Nucleus accumbens (tissue), 56 donors: ENCODE data around the gene BCL2.

Experiments used
- DNase-seq, 56 donors: peaks; one replicate each; lab custom pipeline; 2025; lab: John Stamatoyannopoulos, UW

BCL2 gene

DNA sequence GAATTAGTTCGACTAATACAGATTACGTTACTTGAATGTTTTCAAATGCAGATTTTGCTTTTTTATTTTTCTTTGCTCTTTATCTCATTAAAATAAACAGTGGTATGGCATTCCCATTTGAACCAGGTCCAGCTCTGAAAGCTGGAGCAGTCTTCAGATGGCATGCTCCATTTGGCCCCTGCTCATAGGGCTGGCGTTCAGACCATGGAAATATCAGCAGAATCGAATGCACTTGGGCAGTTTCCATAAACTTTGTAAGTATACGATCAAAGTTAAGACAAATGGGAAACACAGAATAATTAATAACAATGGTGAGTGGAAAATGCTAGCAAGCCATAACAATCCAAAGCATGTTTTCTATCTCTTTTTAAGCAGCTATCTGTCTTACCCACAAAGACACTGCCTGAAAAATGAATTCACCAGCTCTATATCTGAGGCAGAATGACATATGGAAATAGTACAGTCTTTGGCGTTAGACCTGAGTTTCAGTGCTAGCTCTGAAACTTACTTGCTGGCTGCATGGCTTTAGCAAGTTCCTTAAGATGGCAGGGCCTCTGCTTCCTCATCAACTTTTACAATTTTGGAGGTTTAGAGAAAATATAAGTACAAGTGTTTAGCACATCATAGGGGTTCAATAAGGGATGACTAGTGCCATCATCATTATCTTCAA is 131.6 kb downstream of the BCL2 start:
- no peak for DNase-seq

DNA sequence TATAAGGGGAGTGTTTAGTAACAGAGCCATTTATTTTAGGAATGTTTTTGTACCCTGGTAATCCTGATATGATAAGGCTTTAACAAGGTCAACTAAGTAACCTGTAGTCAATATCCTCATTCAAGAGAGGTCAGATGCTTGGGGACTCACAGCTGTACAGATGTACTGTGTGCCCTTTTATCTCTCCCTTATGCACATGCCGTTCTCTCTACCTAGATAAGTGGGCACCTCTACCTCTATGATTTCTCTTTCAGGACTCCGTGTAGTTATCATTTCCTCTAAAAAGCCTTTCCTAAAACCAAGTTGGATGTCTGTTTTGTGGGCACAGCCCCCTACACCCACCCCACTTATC is 132.4 kb downstream of the BCL2 start:
- DNase-seq = no peak

DNA sequence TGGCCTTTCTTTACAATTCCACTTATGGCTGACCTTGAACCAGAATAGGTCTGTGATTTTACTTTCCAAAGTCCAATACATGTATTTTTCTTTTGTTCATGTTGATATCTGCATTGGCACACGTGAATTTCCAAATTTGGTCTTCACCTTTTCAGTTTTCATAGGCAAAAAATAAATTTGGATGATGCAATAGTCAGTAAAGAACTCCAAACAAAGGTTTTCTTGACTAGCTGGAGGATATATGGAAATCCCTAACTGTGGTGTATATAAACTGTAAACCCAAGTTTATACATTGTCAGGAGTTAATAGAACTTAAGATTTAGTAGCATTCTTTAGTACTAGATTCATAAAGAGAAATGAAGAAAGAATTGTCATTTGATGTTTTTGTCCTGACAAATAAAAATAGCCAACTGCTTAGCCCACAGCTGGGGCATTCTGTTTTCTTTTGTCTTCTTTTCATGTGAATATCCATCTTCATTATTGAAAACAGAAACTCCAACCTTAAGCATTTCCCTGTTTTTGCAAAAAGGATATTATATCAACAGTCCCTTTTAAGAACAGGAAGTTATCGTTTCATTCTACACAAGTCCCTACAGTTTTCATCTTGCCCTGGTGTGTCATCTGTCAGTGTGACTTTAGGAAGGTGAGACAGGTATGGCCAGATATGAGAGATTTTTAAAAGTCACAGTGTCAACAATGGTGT is 132.9 kb downstream of the BCL2 start:
- DNase-seq = no peak

DNA sequence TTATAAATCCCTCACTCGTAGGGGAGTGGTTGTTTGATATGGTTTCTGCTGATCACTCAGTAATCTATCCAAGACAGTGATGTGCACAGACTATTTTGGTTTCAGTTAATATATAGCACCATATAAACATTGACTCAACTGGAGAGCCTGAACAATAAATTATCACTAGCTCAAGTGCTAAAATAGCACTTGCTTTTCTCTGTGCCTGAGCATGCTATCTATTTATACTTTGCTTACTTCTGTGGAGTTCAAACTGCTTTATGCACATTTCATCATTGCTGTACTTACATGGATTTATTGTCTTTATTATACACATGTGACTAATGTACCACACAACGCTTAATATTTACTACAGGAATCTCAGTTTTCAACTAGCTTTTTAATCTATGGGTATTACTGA is 133.6 kb downstream of the BCL2 start:
- DNase-seq = no peak

DNA sequence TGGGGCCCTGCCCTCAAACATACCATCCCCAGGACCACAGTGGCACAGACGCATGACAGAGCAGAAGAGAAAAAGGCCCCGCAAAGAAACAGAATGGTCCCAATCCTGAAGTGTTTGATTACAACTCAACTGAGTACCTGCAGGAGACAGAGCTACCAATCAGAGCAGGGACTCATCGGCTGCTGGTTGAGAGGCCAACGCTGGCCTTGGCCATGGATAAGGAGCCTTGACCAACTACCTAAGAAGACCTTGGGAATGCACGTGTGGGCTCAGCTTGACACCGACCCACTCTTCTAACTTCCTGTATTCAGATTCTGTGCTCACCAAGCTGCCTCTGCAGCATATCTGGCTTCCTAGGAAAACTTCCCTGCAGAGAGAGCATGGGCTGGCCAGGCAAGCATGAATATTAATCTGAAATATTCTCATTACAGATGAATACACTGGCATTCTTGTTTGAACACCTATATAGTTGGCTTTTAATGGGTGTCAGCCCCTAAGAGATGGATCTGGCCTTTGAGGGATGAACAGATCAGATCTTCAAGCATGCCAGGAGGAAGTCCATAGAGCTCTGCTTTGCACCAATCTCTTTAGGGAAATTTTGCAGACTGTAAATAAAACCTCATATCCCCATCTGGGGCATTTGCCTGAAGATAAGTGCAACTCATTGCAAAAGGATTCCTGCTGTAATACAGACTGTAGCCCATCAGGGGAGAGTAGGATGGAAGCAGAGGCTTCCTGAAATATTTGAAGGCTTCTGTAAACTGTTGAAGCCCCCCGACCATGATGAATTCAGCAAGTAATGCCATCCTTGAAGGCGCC is 135.4 kb downstream of the BCL2 start:
- no peak for DNase-seq

DNA sequence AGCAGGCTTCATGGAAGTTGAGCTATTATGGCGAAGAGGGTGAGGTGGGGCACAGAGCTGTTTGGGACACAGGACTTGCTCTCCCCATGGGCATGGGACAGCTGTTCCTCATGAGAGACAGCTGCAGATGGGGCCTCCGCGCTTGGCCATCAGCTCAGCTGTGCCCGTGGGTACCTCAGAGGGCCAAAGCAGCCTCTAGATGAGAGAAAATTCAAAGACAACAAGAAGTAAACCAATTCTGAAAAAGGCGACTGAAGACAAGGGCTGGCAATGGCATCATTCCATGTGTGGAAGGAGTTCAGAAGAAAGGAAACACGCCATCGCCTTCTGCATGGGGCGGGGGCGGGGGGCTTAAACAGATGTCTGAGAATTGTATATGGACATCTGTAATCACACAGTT is 136.2 kb downstream of the BCL2 start:
- DNase-seq = no peak

DNA sequence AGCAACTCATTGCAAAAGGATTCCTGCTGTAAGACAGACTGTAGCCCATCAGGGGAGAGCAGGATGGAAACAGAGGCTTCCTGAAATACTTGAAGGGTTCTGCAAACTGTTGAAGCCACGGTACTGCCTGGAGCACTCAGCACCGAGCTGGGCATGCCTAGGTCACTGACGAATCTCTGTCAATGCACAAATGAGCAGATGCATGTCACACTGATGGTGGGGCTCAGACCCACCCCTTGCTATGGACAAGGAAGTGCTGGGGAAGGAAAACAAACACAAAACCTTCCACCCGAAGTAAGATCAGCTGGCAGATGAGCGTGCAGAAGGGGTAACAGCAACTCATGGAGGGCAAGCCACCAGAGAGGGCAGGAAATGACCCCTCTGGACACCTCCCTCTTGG is 136.7 kb downstream of the BCL2 start:
- DNase-seq = no peak

DNA sequence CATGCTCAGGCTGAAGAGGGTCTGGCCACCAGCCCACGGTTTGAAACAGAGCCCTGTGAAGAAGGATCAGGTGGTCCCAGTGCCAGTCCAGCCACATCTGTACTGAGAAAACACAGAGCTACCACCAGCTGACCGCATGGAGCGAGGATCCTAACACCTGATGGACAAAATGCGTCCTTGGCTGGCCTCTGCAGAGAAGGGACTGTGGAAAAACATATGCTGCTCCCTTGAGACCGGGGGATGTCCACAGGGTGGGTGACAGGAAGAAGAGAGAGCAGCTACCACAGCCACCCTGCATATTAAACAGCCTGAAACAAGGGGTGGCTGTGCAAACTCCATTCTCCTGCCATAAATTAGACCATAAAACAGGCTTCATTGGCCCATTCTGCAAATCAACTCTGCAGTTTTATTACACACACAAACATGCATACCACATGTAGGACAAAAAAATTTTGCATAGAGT is 137.2 kb downstream of the BCL2 start:
- no peak for DNase-seq

DNA sequence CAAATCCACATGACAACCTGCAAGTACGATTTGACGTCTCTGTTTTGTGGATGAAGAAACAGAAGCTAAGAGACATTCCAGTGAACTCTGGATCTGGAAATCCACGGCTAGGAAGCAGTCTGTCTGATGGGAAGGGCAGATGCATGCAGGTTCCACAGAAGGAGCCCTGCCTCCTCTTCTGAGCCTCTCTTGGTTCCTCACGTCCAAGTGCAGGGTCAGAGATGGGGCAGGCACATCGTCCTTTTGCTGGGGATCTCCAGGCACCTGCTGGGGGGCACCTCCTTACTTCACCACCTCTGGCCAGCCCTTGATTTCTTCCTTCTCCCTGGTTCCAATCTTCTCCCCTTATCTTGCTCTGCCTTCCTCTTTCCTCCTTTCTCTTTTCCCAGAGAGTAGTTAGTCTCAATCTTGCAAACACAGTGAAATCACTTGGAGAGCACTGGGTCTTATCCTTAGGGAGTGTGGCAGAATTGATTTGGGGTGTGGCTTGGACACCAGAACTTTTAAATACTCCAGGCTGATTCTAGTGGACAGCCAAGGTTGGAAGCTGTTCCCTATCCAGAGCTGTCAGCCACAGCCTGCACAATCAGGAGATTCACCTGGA is 137.8 kb downstream of the BCL2 start:
- DNase-seq = no peak

DNA sequence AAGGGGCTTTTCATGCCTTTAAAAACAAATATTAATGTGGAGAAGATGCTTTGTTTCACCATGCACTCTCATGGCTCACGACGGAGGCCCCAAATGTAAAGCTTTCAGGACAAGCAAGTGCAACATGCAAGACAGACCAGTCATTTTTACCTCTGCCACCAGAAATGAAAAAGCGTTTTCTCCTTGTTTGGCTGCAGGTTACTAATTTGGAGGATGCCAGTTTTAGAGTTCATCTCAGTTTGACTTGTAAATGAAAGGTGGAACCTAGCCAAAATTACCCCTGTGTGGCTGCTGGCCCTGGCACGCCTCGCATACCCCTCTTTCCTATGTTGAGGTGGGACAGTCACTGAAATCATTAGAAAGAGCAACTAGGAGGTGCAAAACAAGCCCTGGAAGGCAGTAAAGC is 138.6 kb downstream of the BCL2 start:
- DNase-seq = no peak

DNA sequence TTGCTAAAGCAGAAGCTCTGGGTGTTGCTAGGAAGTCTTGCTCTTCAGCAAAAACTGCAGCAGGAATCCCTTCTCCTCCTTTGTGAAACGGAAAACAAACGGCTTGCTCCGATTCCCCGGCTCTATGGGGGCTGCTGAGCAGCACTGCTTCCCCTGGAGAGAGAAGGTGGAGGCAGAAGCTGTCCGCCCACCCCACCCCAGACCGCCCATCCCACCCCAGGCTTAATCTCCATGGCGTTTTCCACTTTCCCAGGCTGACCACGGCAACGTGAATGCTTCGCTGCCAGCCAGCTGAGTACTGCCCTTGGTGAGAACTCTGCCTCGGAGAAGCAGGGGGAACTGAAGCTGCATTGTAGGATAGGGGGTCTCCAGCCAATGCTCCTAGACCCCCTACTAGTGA is 139.2 kb downstream of the BCL2 start:
- DNase-seq = peak in 4 of 56 donors; percentile 20 to 47 (median 28)

DNA sequence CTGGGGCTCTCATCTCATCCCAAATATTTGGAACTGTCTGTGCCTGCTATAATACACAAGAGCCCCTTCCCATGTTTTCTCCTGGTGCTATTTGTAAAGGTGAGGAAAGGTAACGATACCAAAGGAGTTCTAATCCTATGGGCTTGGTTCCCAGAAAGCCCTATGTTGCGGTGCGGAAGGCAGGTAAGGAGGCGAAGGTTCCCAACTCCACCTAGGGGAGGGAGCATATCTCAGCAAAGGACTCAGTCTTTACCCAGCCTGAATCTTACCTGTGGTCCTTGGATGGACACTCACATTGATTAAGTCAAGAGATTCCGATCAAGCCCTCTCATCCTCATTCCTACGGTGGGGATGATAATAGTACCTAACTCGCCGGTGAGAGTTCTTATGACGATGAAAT is 140.1 kb downstream of the BCL2 start:
- no peak for DNase-seq

DNA sequence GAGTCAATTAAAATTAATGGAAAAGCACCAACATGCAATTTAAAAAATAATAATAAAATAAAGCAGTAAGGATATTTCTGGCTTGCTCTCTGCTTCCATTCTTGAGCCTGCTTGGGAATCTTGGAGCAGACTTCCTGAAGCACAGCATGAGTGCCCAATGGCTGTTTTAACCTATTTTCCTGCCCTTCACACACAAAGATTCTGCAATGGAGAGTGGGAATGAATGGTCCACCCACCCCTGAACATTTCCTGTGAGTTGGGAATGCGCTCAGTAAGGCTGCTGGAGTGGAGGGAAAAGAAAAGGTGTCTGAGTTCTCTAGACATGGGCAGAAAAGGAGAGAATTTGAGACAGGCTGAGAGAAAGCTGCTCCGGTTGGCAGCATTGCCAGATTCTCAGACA is 140.6 kb downstream of the BCL2 start:
- DNase-seq = no peak

DNA sequence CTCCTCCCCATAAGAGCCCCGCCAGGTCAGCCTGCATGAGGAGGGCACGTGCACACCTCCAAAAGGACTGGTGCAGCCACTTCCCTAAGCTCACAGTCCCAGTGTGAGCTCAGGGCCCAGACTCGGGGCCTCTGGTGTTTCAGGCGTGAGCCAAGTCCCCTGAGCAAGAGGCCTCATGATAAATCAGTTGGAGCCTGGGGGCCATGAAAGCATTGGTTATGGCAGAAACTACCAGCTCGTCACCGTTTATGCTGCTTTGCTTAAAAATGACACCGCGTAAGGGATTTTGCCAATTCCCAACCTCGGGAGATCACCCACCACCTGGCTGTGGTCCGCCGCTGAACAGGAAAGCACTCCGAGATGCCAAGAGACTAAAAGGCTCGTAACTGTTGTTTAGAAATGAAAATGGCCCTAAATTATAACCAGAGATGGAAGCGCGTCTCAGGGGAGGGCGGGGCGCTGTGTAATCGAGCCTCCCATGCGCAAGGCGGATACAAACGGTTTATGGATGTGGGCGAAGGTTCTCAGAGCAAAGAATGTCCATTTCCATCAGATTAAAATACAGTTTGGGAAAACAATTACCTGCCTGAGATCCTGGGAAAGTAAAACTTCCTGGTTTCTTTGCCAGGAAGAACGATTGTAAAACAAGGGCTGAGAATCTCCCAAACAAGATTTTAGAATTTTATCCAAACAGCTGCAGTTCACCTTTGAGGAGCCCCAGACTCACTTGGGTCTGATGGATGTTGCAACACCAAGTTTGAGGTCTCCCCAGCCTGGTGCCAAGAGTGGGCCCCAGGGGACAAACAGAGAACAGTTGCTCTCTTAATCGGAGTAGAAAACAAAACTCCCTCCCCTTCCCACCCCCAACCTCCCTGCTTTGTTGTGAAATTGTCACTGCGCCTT is 141.4 kb downstream of the BCL2 start:
- peak in 5 of 56 donors; percentile 9 to 35 (median 16) for DNase-seq

DNA sequence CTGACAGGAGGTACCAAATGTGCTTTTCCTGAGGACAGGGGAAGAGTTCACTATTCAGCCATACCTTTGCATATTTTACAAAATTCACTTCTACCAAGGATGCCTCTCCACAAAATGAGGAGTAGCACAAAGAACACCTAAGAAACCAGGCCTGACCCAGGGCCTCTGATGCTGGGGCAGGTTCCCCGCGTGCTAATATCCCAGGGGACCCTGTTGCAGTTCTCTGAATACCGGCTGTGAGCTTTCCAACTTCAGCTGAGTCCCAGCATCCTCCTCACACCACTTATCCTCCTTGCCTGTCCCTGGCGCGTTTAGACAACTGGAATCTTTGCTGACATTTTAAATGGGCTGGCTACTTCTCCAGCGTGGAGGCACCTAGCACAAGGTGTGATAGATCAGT is 142.3 kb downstream of the BCL2 start:
- no peak for DNase-seq

DNA sequence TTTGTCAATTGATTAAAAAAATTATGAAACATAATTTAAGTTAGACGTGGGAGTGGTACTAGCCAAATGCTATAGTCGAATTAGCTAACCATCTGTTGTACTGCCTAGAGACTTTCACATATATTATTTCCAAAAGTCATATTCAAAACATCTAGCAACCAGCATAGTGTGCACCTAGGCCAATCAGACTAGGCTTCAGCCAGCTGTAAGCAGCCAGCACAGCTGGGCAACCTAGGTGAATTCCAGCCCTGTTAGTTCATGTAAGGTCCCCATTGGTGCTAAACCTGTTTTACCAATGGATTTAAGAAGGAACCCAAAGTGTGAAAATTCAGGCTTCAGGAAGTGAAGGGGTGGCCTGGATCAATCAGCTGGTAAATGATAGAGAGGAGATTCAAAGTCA is 144.3 kb downstream of the BCL2 start:
- no peak for DNase-seq

DNA sequence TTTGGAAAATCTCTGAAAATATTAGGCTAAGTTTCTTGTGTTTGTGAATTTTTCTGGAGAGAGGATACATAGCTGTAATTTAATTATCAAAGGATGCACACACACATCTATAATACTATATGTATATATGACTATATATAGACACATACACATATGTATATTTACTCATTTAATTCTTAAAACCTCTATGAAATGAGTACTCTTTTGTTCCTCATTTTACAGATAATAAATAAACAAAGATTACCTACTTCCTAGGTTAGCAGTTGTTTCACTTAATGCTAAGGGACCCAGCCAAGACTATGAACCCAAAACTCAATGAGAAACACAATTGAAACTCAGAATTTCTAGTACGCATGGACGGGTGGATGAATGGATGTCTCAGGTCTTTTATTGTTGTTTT is 145.6 kb downstream of the BCL2 start:
- no peak for DNase-seq

DNA sequence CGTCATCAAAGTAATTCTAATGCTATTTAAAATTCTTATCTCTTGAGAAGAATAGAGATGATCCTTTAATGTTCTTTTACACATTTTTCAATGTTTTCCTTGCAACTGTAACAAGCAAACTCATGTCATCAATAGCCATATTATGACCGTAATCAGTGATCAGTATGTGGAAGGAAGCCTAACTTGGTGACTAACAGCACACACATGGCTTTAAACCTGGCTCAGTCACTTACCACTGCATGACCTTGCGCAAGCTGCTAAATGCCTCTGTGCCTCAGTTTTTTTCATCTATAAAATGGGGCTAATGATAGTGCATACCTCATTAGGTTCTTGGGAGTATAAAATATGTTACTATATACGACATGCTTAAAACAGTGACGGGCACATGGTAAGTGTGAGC is 149.7 kb downstream of the BCL2 start:
- no peak for DNase-seq

DNA sequence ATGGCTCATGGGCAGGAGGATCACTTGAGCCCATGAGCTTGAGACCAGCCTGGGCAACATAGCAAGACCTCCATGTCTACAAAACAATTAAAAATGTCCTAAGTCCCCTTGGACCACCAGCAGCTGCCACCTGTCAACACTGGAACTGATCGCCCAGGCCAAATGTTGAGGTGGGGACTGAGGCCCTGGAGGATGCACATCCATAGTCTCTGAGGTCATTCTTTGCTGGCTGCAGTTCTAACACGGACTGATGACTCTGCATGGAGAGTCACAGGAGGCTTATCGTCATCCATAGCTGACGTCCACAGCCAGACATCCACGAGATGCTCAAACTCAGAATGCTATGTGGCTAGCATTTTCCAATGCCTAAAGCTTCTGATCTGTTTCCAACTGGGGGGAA is 151.3 kb downstream of the BCL2 start:
- DNase-seq = no peak

DNA sequence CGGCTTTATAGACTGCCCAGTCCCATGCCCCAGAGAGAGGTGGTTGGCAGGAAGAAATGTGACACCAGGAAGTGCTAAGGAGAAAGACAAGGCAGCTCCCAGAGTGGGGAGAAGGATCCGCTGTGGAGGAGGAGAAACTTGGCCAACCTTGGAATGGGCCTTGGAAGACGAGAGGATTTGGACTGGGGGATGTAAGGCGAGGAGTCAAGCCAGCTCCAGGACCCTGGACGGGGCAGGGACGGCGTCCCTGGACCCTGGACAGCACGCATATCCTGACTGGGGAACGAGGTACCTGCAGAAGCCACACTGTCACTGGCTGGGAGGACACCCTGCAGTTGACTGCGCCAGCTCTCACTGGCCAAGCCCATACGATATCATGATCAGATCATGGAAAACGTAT is 153.4 kb downstream of the BCL2 start:
- no peak for DNase-seq
